ENCODE measurements around the gene ATP6AP1. TPM values are rescaled to one million over a fixed set of nuclear protein-coding genes. Genes with fewer than 3 reads are reported as not detected.

ATP6AP1 gene
- total and polyA plus RNA-seq, 2 of the 13 experiments (the other 11 are each of a cell fraction or from before 2014, with no cell fraction given) = 56.7 to 110 TPM

DNA sequence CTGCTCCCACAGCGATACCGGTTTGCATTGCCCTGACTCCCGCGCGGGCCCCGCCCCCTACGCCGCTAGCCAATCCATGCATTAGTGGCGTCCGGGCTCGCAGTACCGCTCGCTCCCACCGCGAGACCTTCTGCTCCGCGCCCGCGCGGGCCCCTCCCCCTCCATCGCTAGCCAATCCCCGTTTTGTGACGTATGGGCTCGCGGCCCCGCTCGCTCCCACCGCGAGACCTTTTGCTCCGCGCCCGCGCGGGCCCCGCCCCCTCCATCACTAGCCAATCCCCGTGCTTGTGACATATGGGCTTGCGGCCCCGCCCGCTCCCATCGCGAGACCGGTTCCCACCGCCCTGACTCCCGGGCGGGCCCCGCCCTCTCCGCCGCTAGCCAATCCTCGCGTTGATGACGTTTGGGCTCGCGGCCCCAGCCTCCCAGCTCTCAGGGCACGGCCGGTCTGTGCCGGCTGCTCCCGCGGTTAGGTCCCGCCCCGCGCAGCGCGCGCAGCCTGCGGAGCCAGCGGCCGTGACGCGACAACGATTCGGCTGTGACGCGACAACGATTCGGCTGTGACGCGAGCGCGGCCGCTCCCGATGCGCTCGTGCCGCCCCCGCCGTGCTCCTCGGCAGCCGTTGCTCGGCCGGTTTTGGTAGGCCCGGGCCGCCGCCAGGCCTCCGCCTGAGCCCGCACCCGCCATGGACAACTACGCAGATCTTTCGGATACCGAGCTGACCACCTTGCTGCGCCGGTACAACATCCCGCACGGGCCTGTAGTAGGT, 49.5 kb upstream of the ATP6AP1 start, which contains the start of gene EMD:
Gene EMD, plus strand, starts transcription at position 497 of the 770 bp plus-strand sequence. Its CDS starts 190 bp downstream, at position 687.
- Histone ChIP-seq H3K4me3 (replicated peaks in 1 of 3; ENCODE audit: insufficient read depth in 1 of 3, low read depth in 2 of 3, low read length in 3 of 3) (peak within 1 kb of the TSS; percentile 72 to 86 (median 76)), H3K79me2 (ENCODE audit: insufficient read depth, low read length) (peaks cover 8% of the 10 kb centered on the region), H3K27me3 (ENCODE audit: control insufficient read depth in 1 of 2, insufficient read depth in 2 of 2, low read length in 2 of 2) (no peaks in the 10 kb centered on the region), H3K4me1 (ENCODE audit: insufficient read depth, low read length) (peaks cover 33% of the 10 kb centered on the region), H3K27ac (ENCODE audit: extremely low read length, insufficient read depth, low read length) (peak within 1 kb of the TSS; percentile 77), H3K9me3 (ENCODE audit: low read length) (no peaks in the 10 kb centered on the region), H3K4me2 (ENCODE audit: low read depth, low read length) (peak within 1 kb of the TSS; percentile 83), H3K9ac (ENCODE audit: insufficient read depth, low read depth, low read length) (peak within 1 kb of the TSS; percentile 94), H4K20me1 (ENCODE audit: insufficient read depth, low read length) (no peaks in the 10 kb centered on the region), H3K36me3 (replicated peaks in 1 of 2; ENCODE audit: control insufficient read depth in 1 of 2, insufficient read depth in 2 of 2, low read length in 2 of 2) (no peaks in the 10 kb centered on the region), H2AFZ (ENCODE audit: low read length) (no peak within 1 kb of the TSS)
- ATAC-seq = peak; percentile 88
- ChIA-PET POLR2A (interaction anchor here (1.0 to 1.3 kb wide), 5 partner anchors 8 to 163 kb away, joined by 3 to 11 read pairs (median 4); partner anchors contain the start of gene RPL10), CTCF (ENCODE audit: low intra/inter-chr PET ratio, low total read pairs) (no interaction called here)
- WGBS (ENCODE audit: low lambda C conversion rate) = no CpG with 5 or more reads among the region's 103 CpGs
- DNase-seq (ENCODE audit: low spot score) = peak; percentile 93
- FAIRE-seq = peak; percentile 94
- BruUV-seq (replicated peaks) = no TSS peak
- intact Hi-C loops (cut with micrococcal nuclease; ENCODE audit: unreplicated experiment) (no loop called here), in situ Hi-C loops (cut with HindIII; ENCODE audit: extremely low pct_ligation_motif_present, low pct_unique_long_range_greater_than_20kb) (no loop called here)
- TF ChIP-seq ZNF3 (CRISPR knock-in tag; IDR thresholded peaks at IDR 0.05) (no peak), CHD4 (IDR thresholded peaks at IDR 0.05; ENCODE audit: borderline replicate concordance, low read length) (no peak), CREM (IDR thresholded peaks at IDR 0.05) (peak; percentile 40; the same call in 1 of the 2 replicates), CREM (CRISPR knock-in tag; IDR thresholded peaks at IDR 0.05) (no peak), FOXO1 (CRISPR knock-in tag; IDR thresholded peaks at IDR 0.05) (no peak), CENPX (CRISPR knock-in tag; IDR thresholded peaks at IDR 0.05) (no peak), ZNF724P (CRISPR knock-in tag; IDR thresholded peaks at IDR 0.05; ENCODE audit: borderline replicate concordance) (no peak), MTA3 (CRISPR knock-in tag; IDR thresholded peaks at IDR 0.05) (no peak), ZNF772 (CRISPR knock-in tag; IDR thresholded peaks at IDR 0.05) (no peak), ZNF7 (CRISPR knock-in tag; IDR thresholded peaks at IDR 0.05) (no peak), MAF1 (CRISPR knock-in tag; IDR thresholded peaks at IDR 0.05; ENCODE audit: borderline replicate concordance) (no peak), DNMT1 (CRISPR knock-in tag; IDR thresholded peaks at IDR 0.05) (no peak), ZNF577 (CRISPR knock-in tag; IDR thresholded peaks at IDR 0.05; ENCODE audit: borderline replicate concordance, low read depth) (no peak), ZNF225 (CRISPR knock-in tag; IDR thresholded peaks at IDR 0.05) (no peak), MLLT10 (CRISPR knock-in tag; IDR thresholded peaks at IDR 0.05) (no peak), ZNF567 (CRISPR knock-in tag; IDR thresholded peaks at IDR 0.05; ENCODE audit: borderline replicate concordance) (no peak), ZSCAN22 (CRISPR knock-in tag; IDR thresholded peaks at IDR 0.05) (no peak), CENPT (CRISPR knock-in tag; IDR thresholded peaks at IDR 0.05; ENCODE audit: low read depth) (no peak), FOXA1 (IDR thresholded peaks at IDR 0.05) (no peak), FOXA1 (CRISPR knock-in tag; IDR thresholded peaks at IDR 0.05) (no peak), ZNF777 (CRISPR knock-in tag; IDR thresholded peaks at IDR 0.05) (no peak), EHMT2 (IDR thresholded peaks at IDR 0.05; ENCODE audit: borderline replicate concordance, low read depth, low read length) (no peak), YY1 (IDR thresholded peaks at IDR 0.05; ENCODE audit: insufficient read depth, insufficient replicate concordance, low read depth, low read length) (no peak), ZBTB7B (CRISPR knock-in tag; IDR thresholded peaks at IDR 0.05) (no peak), PRPF4 (IDR thresholded peaks at IDR 0.05; ENCODE audit: low read depth, low read length, poor library complexity, severe bottlenecking) (no peak), GTF3A (CRISPR knock-in tag; conservative IDR thresholded peaks at IDR 0.05) (no peak)
- TF ChIP-seq, protein P1, sequence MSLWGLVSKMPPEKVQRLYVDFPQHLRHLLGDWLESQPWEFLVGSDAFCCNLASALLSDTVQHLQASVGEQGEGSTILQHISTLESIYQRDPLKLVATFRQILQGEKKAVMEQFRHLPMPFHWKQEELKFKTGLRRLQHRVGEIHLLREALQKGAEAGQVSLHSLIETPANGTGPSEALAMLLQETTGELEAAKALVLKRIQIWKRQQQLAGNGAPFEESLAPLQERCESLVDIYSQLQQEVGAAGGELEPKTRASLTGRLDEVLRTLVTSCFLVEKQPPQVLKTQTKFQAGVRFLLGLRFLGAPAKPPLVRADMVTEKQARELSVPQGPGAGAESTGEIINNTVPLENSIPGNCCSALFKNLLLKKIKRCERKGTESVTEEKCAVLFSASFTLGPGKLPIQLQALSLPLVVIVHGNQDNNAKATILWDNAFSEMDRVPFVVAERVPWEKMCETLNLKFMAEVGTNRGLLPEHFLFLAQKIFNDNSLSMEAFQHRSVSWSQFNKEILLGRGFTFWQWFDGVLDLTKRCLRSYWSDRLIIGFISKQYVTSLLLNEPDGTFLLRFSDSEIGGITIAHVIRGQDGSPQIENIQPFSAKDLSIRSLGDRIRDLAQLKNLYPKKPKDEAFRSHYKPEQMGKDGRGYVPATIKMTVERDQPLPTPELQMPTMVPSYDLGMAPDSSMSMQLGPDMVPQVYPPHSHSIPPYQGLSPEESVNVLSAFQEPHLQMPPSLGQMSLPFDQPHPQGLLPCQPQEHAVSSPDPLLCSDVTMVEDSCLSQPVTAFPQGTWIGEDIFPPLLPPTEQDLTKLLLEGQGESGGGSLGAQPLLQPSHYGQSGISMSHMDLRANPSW (CRISPR knock-in tag; IDR thresholded peaks at IDR 0.05; ENCODE audit: borderline replicate concordance) = no peak
